Measurements from ENCODE around the gene PKD2L2. TPM values are rescaled to one million over a fixed set of nuclear protein-coding genes. Genes with fewer than 3 reads are reported as not detected.

PKD2L2 gene
- total RNA-seq = not detected in 2 replicates

GRCh38 chr5:137888863-137889759 lies at the start of gene PKD2L2:
TSS of gene PKD2L2 (plus strand) at chr5:137889457. CDS start at chr5:137889492, 35 bp downstream.

GRCh38 chr5:137867664-137868063 lies 21.6 kb upstream of the PKD2L2 start, which contains the start of gene MYOT:
TSS of gene MYOT (plus strand) at chr5:137867860. CDS start at chr5:137870652, 2,792 bp downstream.

Other genes starting within 250 kb of the PKD2L2 start
- 2.7 and 2.8 TPM in 2 replicates for gene KLHL3, start 153.4 kb upstream of the PKD2L2 start, total RNA-seq
- gene HNRNPA0, start 135.1 kb upstream of the PKD2L2 start, total RNA-seq = 13.7 and 16.2 TPM in 2 replicates
- not detected in 2 replicates for gene MYOT, start 21.6 kb upstream of the PKD2L2 start, total RNA-seq
- 31.5 and 32.4 TPM in 2 replicates for gene FAM13B, start 143.6 kb downstream of the PKD2L2 start, total RNA-seq
- not detected in 2 replicates for gene WNT8A, start 194.6 kb downstream of the PKD2L2 start, total RNA-seq
- gene NME5, start 250.0 kb downstream of the PKD2L2 start, total RNA-seq = not detected in 2 replicates